ENCODE measurements around the gene LRP1B. TPM values are rescaled to one million over a fixed set of nuclear protein-coding genes. Genes with fewer than 3 reads are reported as not detected.

The LRP1B gene
- total RNA-seq, 4 donors from 2014 or later, result 1.2 to 3.3 (median 2.6) TPM

DNA sequence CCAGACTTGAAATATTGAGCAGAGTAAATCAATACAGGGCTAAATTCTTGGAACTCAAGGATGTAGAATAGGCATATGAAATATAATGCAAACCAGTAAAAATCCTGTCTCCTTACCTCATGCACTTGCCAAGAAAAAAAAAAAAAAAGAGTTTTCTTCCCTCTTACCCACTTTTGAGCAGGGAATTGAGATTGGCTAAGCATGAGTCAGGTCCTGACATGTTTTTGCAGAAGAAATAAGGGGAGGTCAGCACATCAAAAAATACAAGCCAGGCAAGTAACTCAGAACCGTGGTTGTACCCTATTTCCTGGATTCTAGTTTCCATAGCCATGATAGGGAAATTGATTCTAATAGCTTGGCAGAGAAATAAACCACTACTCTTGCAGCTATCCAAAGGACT, 1526.7 kb downstream of the LRP1B start:
- no peaks in the 10 kb centered on the region for H3K36me3 ChIP-seq
- TF ChIP-seq POLR2A (IDR thresholded peaks at IDR 0.05) (no peak), EP300 (IDR thresholded peaks at IDR 0.05) (no peak)
- TF ChIP-seq, protein P1, sequence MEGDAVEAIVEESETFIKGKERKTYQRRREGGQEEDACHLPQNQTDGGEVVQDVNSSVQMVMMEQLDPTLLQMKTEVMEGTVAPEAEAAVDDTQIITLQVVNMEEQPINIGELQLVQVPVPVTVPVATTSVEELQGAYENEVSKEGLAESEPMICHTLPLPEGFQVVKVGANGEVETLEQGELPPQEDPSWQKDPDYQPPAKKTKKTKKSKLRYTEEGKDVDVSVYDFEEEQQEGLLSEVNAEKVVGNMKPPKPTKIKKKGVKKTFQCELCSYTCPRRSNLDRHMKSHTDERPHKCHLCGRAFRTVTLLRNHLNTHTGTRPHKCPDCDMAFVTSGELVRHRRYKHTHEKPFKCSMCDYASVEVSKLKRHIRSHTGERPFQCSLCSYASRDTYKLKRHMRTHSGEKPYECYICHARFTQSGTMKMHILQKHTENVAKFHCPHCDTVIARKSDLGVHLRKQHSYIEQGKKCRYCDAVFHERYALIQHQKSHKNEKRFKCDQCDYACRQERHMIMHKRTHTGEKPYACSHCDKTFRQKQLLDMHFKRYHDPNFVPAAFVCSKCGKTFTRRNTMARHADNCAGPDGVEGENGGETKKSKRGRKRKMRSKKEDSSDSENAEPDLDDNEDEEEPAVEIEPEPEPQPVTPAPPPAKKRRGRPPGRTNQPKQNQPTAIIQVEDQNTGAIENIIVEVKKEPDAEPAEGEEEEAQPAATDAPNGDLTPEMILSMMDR (IDR thresholded peaks at IDR 0.05), result no peak

DNA sequence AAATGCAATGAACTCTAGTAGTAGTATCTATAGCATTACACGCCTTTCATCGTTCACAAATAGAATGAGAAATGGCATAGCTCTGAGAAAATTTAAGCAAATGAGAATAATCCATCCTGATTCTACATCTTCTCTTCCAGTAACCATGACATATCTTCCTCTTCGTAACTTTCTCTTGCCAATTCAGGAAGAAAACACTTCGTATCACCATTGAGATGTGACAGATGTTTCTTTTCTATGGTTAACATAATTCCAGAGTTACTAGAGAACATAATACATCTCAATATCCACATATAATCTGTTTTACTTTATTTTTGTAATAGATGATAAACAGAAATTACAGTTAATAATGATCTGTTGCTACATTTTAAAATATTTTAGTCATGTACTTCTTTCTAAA, 1527.4 kb downstream of the LRP1B start:
- no peaks in the 10 kb centered on the region for H3K27me3 ChIP-seq
- no peak overlapping the region for H3K27ac ChIP-seq
- no peak for TF ChIP-seq EP300 (IDR thresholded peaks at IDR 0.05)
- no peaks in the 10 kb centered on the region for H3K9me3 ChIP-seq
- no peaks in the 10 kb centered on the region for H3K4me1 ChIP-seq
- H3K4me3 ChIP-seq, result no peak overlapping the region
- no peak for DNase-seq (ENCODE audit: low spot score in 2 of 2)
- no peaks in the 10 kb centered on the region for H3K36me3 ChIP-seq
- 93% methylated on average over 4 of the region's 4 CpGs for WGBS, 2 donors

More for the DNA sequence above, 1526.7 kb downstream of the LRP1B start:
- Histone ChIP-seq H3K4me3 (no peak overlapping the region), H3K27me3 (no peaks in the 10 kb centered on the region), H3K4me1 (no peaks in the 10 kb centered on the region), H3K9me3 (no peaks in the 10 kb centered on the region), H3K27ac (no peak overlapping the region)
- WGBS, 2 donors, result 30 to 50% methylated on average over 1 of the region's 1 CpG
- DNase-seq (ENCODE audit: low spot score in 2 of 2), result no peak

DNA sequence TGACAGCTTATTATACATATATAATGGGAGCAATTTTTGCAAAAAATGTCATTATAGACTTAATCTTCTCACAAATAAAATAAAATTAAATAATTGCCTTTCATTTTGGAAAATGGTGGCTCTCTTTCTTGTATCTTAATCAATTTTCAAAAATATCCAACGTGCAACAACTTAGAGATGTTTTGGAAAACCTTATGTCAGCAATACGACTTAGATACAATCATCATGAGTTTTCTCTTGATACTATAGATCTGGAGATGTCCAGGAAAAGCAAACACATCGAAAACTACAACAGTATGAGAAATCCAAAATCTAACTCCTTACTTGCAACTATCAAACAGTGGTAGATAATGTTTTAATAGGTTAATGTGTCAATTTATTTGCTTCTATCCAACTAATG, 1529.0 kb downstream of the LRP1B start:
- no peaks in the 10 kb centered on the region for H3K27me3 ChIP-seq
- WGBS, 2 donors, result 69 to 78% methylated on average over 3 of the region's 3 CpGs
- no peak overlapping the region for H3K27ac ChIP-seq
- DNase-seq (ENCODE audit: low spot score in 2 of 2), result no peak
- H3K4me3 ChIP-seq, result no peak overlapping the region
- TF ChIP-seq, protein P1 (IDR thresholded peaks at IDR 0.05), result no peak
- no peak for TF ChIP-seq EP300 (IDR thresholded peaks at IDR 0.05)
- TF ChIP-seq POLR2A (IDR thresholded peaks at IDR 0.05), result no peak
- H3K9me3 ChIP-seq, result no peaks in the 10 kb centered on the region
- no peaks in the 10 kb centered on the region for H3K4me1 ChIP-seq
- H3K36me3 ChIP-seq, result no peaks in the 10 kb centered on the region

DNA sequence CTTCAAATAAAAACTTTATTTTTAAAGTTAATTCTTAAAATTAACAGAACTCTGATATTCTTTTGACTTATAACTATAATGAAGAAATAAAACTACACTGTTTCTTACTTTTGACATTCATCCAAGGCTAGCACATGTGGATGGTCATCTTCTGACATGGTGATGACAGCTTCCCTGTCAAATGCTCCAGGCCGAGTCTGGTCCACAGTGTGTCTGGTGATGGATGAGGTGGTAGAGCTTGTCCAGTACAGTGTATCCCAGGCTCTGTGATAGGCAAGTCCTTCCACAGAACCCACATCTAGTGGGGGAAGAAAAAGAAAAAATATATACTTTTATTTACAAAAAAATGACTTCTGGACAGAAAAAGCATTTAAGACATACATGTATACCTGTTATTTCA, 1529.5 kb downstream of the LRP1B start:
- Histone ChIP-seq H3K36me3 (no peaks in the 10 kb centered on the region), H3K4me3 (no peak overlapping the region), H3K9me3 (no peaks in the 10 kb centered on the region), H3K27me3 (no peaks in the 10 kb centered on the region), H3K27ac (no peak overlapping the region), H3K4me1 (no peaks in the 10 kb centered on the region)
- 83 to 86% methylated on average over 1 of the region's 1 CpG for WGBS, 2 donors
- no peak for DNase-seq (ENCODE audit: low spot score in 2 of 2)
- no peak for TF ChIP-seq POLR2A (IDR thresholded peaks at IDR 0.05)
- TF ChIP-seq, protein P1 (IDR thresholded peaks at IDR 0.05), result no peak
- no peak for TF ChIP-seq EP300 (IDR thresholded peaks at IDR 0.05)

DNA sequence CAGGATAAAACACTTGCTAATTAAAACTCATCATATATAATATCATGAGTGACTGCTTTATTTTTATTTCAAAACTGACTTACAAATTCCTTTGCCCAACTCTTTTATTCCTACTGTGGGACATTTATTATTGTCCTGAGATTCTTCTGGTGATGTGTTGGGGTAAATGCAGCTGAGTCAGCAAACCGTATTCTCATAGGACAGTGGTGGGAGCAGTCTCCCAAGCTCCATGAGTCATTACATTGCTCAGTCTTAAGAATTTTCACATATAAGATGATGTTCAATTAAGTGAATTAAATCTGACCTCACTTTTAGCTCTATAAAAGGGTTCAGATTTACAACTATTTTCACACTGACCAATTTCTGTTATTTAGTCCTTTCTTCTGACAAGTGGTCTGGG, 1530.7 kb downstream of the LRP1B start:
- H3K27me3 ChIP-seq, result no peaks in the 10 kb centered on the region
- no peak overlapping the region for H3K4me3 ChIP-seq
- H3K27ac ChIP-seq, result no peak overlapping the region
- H3K9me3 ChIP-seq, result no peaks in the 10 kb centered on the region
- TF ChIP-seq, protein P1 (IDR thresholded peaks at IDR 0.05), result no peak
- TF ChIP-seq EP300 (IDR thresholded peaks at IDR 0.05), result no peak
- no peak for TF ChIP-seq POLR2A (IDR thresholded peaks at IDR 0.05)
- no peaks in the 10 kb centered on the region for H3K36me3 ChIP-seq
- WGBS, 2 donors, result 36 to 56% methylated on average over 1 of the region's 1 CpG
- no peak for DNase-seq (ENCODE audit: low spot score in 2 of 2)
- H3K4me1 ChIP-seq, result no peaks in the 10 kb centered on the region

DNA sequence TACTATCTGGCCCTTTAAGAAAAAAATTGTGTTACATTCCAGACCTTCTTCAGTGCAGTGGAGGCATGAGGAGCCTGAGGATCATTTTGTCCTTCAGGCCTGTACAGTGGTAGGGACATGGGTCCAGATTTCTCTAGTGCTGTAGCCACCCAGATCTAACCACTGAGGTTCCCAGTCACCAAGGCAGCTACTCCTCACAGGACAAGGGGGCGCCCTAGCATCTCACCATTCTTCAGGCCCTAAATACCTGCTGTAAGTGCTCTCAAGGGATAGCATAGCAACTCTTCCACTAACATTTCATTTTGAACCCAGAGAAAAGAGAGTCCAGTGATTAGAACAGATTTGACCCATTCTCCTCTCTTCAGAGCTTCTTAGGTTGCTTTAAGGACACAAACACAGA, 1533.0 kb downstream of the LRP1B start:
- WGBS, 2 donors, result 88 to 93% methylated on average over 1 of the region's 1 CpG
- TF ChIP-seq EP300 (IDR thresholded peaks at IDR 0.05) (no peak), POLR2A (IDR thresholded peaks at IDR 0.05) (no peak)
- TF ChIP-seq, protein P1 (IDR thresholded peaks at IDR 0.05), result no peak
- DNase-seq (ENCODE audit: low spot score in 2 of 2), result no peak

More for the DNA sequence above, 1533.0 kb downstream of the LRP1B start:
- Histone ChIP-seq H3K9me3 (no peaks in the 10 kb centered on the region), H3K27me3 (no peaks in the 10 kb centered on the region), H3K4me3 (no peak overlapping the region), H3K36me3 (no peaks in the 10 kb centered on the region), H3K27ac (no peak overlapping the region), H3K4me1 (no peaks in the 10 kb centered on the region)

Measured in tibial nerve (tissue), 4 donors.